Kidney (tissue), 14 donors: ENCODE measurements around the gene NATD1. TPM values are rescaled to one million over a fixed set of nuclear protein-coding genes. Genes with fewer than 3 reads are reported as not detected.
A peak's percentile ranks its signal among the peaks of the same experiment; 100 is the strongest.

ENCODE experiments used
- DNase-seq, 5 donors: peaks; one replicate each; pipeline ENCODE4 v3.0.0-alpha.2; 2013 to 2020
- FAIRE-seq: peaks from 2 replicates; lab custom pipeline; 2012; peaks lifted over from hg19 to GRCh38; lab: Jason Lieb, UNC
- H3K27ac ChIP-seq, 2 donors: one replicate each; pipeline ENCODE4 v1.7.0; 2013; ENCODE audit warnings: low read depth in 2 of 2, low read length in 2 of 2, inconsistent platforms in 1 of 2
- H3K27me3 ChIP-seq: one replicate; pipeline ENCODE4 v1.7.1; 2013; ENCODE audit warnings: low read length, inconsistent platforms; ENCODE audit not compliant: control insufficient read depth, insufficient read depth
- H3K36me3 ChIP-seq, 3 donors: one replicate each; pipeline versions ENCODE4 v1.7.0 to v1.7.1; 2013; ENCODE audit warnings: low read length in 3 of 3, control low read depth in 1 of 3, inconsistent platforms in 1 of 3; ENCODE audit not compliant: insufficient read depth in 3 of 3, control insufficient read depth in 2 of 3
- H3K4me1 ChIP-seq, 3 donors: one replicate each; pipeline versions ENCODE4 v1.7.0 to v1.7.1; 2013; ENCODE audit warnings: low read length in 3 of 3, inconsistent platforms in 1 of 3, low read depth in 1 of 3; ENCODE audit not compliant: control insufficient read depth in 2 of 3, insufficient read depth in 2 of 3
- H3K4me3 ChIP-seq, 3 donors: one replicate each; pipeline versions ENCODE4 v1.7.0 to v1.8.1; 2013; ENCODE audit warnings: low read length in 3 of 3, control low read depth in 1 of 3, inconsistent platforms in 1 of 3
- H3K9ac ChIP-seq, 3 donors: one replicate each; pipeline versions ENCODE4 v1.7.0 to v1.7.1; 2013; ENCODE audit warnings: low read length in 3 of 3, control low read depth in 1 of 3, inconsistent platforms in 1 of 3
- H3K9me3 ChIP-seq, 3 donors: one replicate each; pipeline versions ENCODE4 v1.7.0 to v1.7.1; 2013; ENCODE audit warnings: low read length in 3 of 3, control low read depth in 1 of 3, inconsistent platforms in 1 of 3; ENCODE audit not compliant: control insufficient read depth in 2 of 3, insufficient read depth in 1 of 3
- intact Hi-C: fragments of 100-400 bp; cut with DNase I; formaldehyde crosslinking; loops from one replicate; pipeline ENCODE4 v1.11.1; 2022
- polyA plus RNA-seq: library from polyadenylated mRNA; stranded (reverse); fragments of 350-450 nt; fragmentation: Illumina TruSeq; extraction: RNeasy Lipid Tissue Mini Kit (QIAGEN cat#74804); gene quantifications from one replicate; pipeline ENCODE4 v1.2.3, GENCODE V29; 2014; ENCODE audit warnings: low read depth, low replicate concordance; ENCODE audit not compliant: insufficient read depth
- total RNA-seq: library from RNA; stranded (reverse); fragmentation: NEBNext Ultra II Directional; extraction: Animal tissue kit (Norgen Biotek cat#: 25700); gene quantifications from one replicate; pipeline ENCODE4 v1.2.1, GENCODE V29; 2021
- TF ChIP-seq, protein P1 (sequence below): IDR thresholded peaks from 3 replicates; pipeline ENCODE4 v1.5.1; 2012; ENCODE audit warnings: mild to moderate bottlenecking, moderate library complexity, borderline replicate concordance; ENCODE audit not compliant: insufficient read depth; ENCODE audit errors: extremely low read depth
- donor health status: control.
- donor health status: control.
- donor health status: control.
- donor health status: control.
- donor health status: control.
- donor health status: DM: yes; HTN: yes; CAD: no.
- donor health status: Normal renal cell carcinoma (clear cell type).

Gene NATD1
- total and polyA plus RNA-seq, 2 donors from 2014 or later, result 5.0 to 14.2 TPM

- H3K9ac ChIP-seq, result peak overlapping the region; percentile 26 to 85 (median 80)
- peak overlapping the region; percentile 70 to 96 (median 94) for H3K4me3 ChIP-seq
- FAIRE-seq, result peak; percentile 62
- peak overlapping the region; percentile 95 to 99 for H3K27ac ChIP-seq
- intact Hi-C loops, result no loop called here
- H3K36me3 ChIP-seq, result no peaks in the 10 kb centered on the region
- H3K9me3 ChIP-seq, result no peaks in the 10 kb centered on the region
- no peaks in the 10 kb centered on the region for H3K27me3 ChIP-seq
- DNase-seq, result peak; percentile 90 to 97 (median 94)
- TF ChIP-seq, protein P1, sequence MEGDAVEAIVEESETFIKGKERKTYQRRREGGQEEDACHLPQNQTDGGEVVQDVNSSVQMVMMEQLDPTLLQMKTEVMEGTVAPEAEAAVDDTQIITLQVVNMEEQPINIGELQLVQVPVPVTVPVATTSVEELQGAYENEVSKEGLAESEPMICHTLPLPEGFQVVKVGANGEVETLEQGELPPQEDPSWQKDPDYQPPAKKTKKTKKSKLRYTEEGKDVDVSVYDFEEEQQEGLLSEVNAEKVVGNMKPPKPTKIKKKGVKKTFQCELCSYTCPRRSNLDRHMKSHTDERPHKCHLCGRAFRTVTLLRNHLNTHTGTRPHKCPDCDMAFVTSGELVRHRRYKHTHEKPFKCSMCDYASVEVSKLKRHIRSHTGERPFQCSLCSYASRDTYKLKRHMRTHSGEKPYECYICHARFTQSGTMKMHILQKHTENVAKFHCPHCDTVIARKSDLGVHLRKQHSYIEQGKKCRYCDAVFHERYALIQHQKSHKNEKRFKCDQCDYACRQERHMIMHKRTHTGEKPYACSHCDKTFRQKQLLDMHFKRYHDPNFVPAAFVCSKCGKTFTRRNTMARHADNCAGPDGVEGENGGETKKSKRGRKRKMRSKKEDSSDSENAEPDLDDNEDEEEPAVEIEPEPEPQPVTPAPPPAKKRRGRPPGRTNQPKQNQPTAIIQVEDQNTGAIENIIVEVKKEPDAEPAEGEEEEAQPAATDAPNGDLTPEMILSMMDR, result no peak
- peaks cover 8 to 43% (median 32%) of the 10 kb centered on the region in 3 donors for H3K4me1 ChIP-seq
Measured at GRCh38 chr17:21286066-21286770, 33.0 kb upstream of the NATD1 start.

DNA sequence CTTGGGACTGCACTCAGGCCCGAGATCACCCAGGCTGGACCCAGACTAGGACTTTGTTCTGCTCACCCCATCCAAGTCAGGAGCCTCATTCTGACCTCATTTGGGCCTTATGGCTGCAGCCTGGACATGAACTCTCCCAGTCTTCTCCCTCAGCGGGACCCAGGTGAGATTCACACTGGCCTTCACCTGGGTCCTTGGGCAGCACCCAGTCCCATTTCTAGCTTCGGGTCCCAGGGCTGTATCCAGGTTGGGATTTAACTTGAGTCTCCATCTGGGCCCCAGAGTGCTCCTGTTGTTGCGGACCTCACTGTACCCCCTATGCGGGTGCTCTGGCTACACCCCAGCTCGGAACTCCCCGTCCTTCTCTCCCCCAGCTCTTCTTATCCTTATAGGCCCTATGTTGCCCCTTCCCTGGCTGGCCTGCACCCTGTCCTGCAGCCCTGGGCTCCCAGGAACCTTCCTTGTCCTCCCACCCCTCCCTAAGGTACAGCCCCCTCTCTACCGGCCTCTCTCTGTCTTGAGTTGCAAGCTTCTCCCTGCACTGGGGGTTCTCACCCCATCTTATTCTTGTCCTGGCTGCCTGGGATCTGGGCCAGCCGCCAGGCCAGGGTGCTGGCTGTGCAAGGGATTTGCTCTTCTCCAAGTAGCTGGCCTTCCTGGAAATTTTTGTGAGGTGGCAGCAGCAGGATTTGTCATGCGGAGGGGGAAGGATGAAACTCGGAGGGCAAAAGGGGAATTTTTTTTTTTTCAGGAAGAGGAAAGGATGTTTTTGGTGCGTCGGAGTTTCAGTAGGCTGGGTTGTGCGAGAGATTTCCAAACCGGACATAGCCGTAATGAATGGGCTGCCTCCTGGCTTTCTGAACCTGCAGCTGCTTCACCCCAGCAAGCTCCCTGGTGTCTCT lies 32.2 kb upstream of the NATD1 start:
- intact Hi-C loops, result no loop called here
- Histone ChIP-seq H3K9ac (peak overlapping the region; percentile 26 to 92 (median 80)), H3K4me1 (peaks cover 8 to 43% (median 32%) of the 10 kb centered on the region in 3 donors), H3K27me3 (no peaks in the 10 kb centered on the region), H3K4me3 (peak overlapping the region; percentile 70 to 96 (median 94)), H3K27ac (peak overlapping the region; percentile 95 to 99), H3K9me3 (no peaks in the 10 kb centered on the region), H3K36me3 (no peaks in the 10 kb centered on the region)
- TF ChIP-seq, protein P1, result no peak
- no peak for FAIRE-seq
- DNase-seq, result peak in 3 of 5 donors; percentile 22 to 78 (median 44)

- Histone ChIP-seq H3K9me3 (no peaks in the 10 kb centered on the region), H3K27me3 (no peaks in the 10 kb centered on the region), H3K9ac (peak within 1 kb of the TSS; percentile 22 to 92 (median 80)), H3K36me3 (no peaks in the 10 kb centered on the region), H3K27ac (peak within 1 kb of the TSS; percentile 95 to 99), H3K4me1 (peaks cover 8 to 36% (median 27%) of the 10 kb centered on the region in 3 donors), H3K4me3 (peak within 1 kb of the TSS; percentile 70 to 96 (median 94))
- peak; percentile 98 for FAIRE-seq
- peak; percentile 99 to 100 (median 100) for DNase-seq
- TF ChIP-seq, protein P1, result no peak
- intact Hi-C loops, result no loop called here
Measured at GRCh38 chr17:21284319-21285163, 31.3 kb upstream of the NATD1 start, which contains the start of gene MAP2K3. TSS of gene MAP2K3 (plus strand) at chr17:21284711. CDS start at chr17:21284921, 210 bp downstream.
